ENCODE data around the gene ZFP90. TPM values are rescaled to one million over a fixed set of nuclear protein-coding genes. Genes with fewer than 3 reads are reported as not detected.
A peak's percentile ranks its signal among the peaks of the same experiment; 100 is the strongest.

ZFP90 gene
- total RNA-seq, 1 experiment from 2014 or later, result 30.4 TPM

- Mint-ChIP-seq H3K9me3 (ENCODE audit: low read depth, unreplicated experiment) (peaks cover 10% of the 10 kb centered on the region), H3K27ac (ENCODE audit: unreplicated experiment) (peak overlapping the region; percentile 87), H3K4me1 (ENCODE audit: low read depth, unreplicated experiment) (peaks cover 28% of the 10 kb centered on the region), H3K27me3 (ENCODE audit: unreplicated experiment) (no peaks in the 10 kb centered on the region), H3K36me3 (ENCODE audit: insufficient read depth, unreplicated experiment) (peaks cover 36% of the 10 kb centered on the region), H3K4me3 (ENCODE audit: low read depth, unreplicated experiment) (peak overlapping the region; percentile 99)
- no peak for DNase-seq
- TF ChIP-seq CTCF (IDR thresholded peaks at IDR 0.05; ENCODE audit: unreplicated experiment), result no peak
- CTCF ChIA-PET, result interaction anchor here (0.8 to 1.6 kb wide), 5 partner anchors 8 to 271 kb away, joined by 3 to 8 read pairs (median 5); no protein-coding TSS in a partner anchor
- BruUV-seq (replicated peaks), result no TSS peak
- intact Hi-C loops (cut with micrococcal nuclease; ENCODE audit: unreplicated experiment), result loop anchor here (5.0 to 10.0 kb wide), 3 partner anchors 275 to 595 kb away; partner anchors contain the start of gene TANGO6
Observed at GRCh38 chr16:68529608-68529930, 9.5 kb upstream of the ZFP90 start.

GRCh38 chr16:68529931-68530701 lies 9.0 kb upstream of the ZFP90 start:
- Mint-ChIP-seq H3K27me3 (ENCODE audit: unreplicated experiment) (no peaks in the 10 kb centered on the region), H3K36me3 (ENCODE audit: insufficient read depth, unreplicated experiment) (peaks cover 36% of the 10 kb centered on the region), H3K4me1 (ENCODE audit: low read depth, unreplicated experiment) (peaks cover 28% of the 10 kb centered on the region), H3K4me3 (ENCODE audit: low read depth, unreplicated experiment) (peak overlapping the region; percentile 99), H3K27ac (ENCODE audit: unreplicated experiment) (peak overlapping the region; percentile 87), H3K9me3 (ENCODE audit: low read depth, unreplicated experiment) (peaks cover 10% of the 10 kb centered on the region)
- DNase-seq, result peak; percentile 94
- intact Hi-C loops (cut with micrococcal nuclease; ENCODE audit: unreplicated experiment), result loop anchor here (5.0 to 10.0 kb wide), 3 partner anchors 275 to 595 kb away; partner anchors contain the start of gene TANGO6
- TF ChIP-seq CTCF (IDR thresholded peaks at IDR 0.05; ENCODE audit: unreplicated experiment), result no peak
- CTCF ChIA-PET, result interaction anchor here (0.8 to 1.6 kb wide), 4 partner anchors 9 to 271 kb away, joined by 3 to 8 read pairs (median 6); no protein-coding TSS in a partner anchor
- BruUV-seq (replicated peaks), result no TSS peak

- Mint-ChIP-seq H3K27me3 (ENCODE audit: unreplicated experiment) (no peaks in the 10 kb centered on the region), H3K27ac (ENCODE audit: unreplicated experiment) (no peak overlapping the region), H3K9me3 (ENCODE audit: low read depth, unreplicated experiment) (peaks cover 10% of the 10 kb centered on the region), H3K36me3 (ENCODE audit: insufficient read depth, unreplicated experiment) (peaks cover 33% of the 10 kb centered on the region), H3K4me3 (ENCODE audit: low read depth, unreplicated experiment) (no peak overlapping the region), H3K4me1 (ENCODE audit: low read depth, unreplicated experiment) (peaks cover 22% of the 10 kb centered on the region)
- CTCF ChIA-PET, result no interaction called here
- TF ChIP-seq CTCF (IDR thresholded peaks at IDR 0.05; ENCODE audit: unreplicated experiment), result no peak
- no TSS peak for BruUV-seq (replicated peaks)
- no peak for DNase-seq
- intact Hi-C loops (cut with micrococcal nuclease; ENCODE audit: unreplicated experiment), result no loop called here
Observed at GRCh38 chr16:68533937-68534336, 5.2 kb upstream of the ZFP90 start.

- DNase-seq, result no peak
- CTCF ChIA-PET, result no interaction called here
- Mint-ChIP-seq H3K4me1 (ENCODE audit: low read depth, unreplicated experiment) (peaks cover 21% of the 10 kb centered on the region), H3K27ac (ENCODE audit: unreplicated experiment) (no peak overlapping the region), H3K4me3 (ENCODE audit: low read depth, unreplicated experiment) (no peak overlapping the region), H3K9me3 (ENCODE audit: low read depth, unreplicated experiment) (peaks cover 10% of the 10 kb centered on the region), H3K27me3 (ENCODE audit: unreplicated experiment) (no peaks in the 10 kb centered on the region), H3K36me3 (ENCODE audit: insufficient read depth, unreplicated experiment) (peaks cover 34% of the 10 kb centered on the region)
- BruUV-seq (replicated peaks), result no TSS peak
- no peak for TF ChIP-seq CTCF (IDR thresholded peaks at IDR 0.05; ENCODE audit: unreplicated experiment)
- intact Hi-C loops (cut with micrococcal nuclease; ENCODE audit: unreplicated experiment), result no loop called here
Observed at GRCh38 chr16:68535331-68535730, 3.8 kb upstream of the ZFP90 start.

Data from Calu3 (cell line).